HepG2 (cell line): ENCODE measurements around the gene TOR4A. TPM values are rescaled to one million over a fixed set of nuclear protein-coding genes. Genes with fewer than 3 reads are reported as not detected.

ENCODE experiments used
- BCLAF1 ChIP-seq: fragments of 450-650 bp; IDR thresholded peaks from 2 replicates; pipeline ENCODE4 v1.6.1; 2017; ENCODE audit warnings: mild to moderate bottlenecking
- DDIT3 ChIP-seq: sonication (generic); formaldehyde crosslinking; IDR thresholded peaks from 2 replicates; pipeline ENCODE4 v1.4.0; 2020; ENCODE audit warnings: mild to moderate bottlenecking, missing genetic modification reagents
- DZIP1 ChIP-seq: sonication (generic); formaldehyde crosslinking; IDR thresholded peaks from 2 replicates; pipeline ENCODE4 v1.5.0; 2020; ENCODE audit warnings: mild to moderate bottlenecking, missing genetic modification reagents
- E2F1 ChIP-seq: sonication (generic); formaldehyde crosslinking; IDR thresholded peaks from 2 replicates; pipeline ENCODE4 v1.5.0; 2020; ENCODE audit warnings: missing genetic modification reagents
- ELF1 ChIP-seq: sonication (generic); formaldehyde crosslinking; IDR thresholded peaks from 2 replicates; pipeline ENCODE4 v1.4.0; 2020; ENCODE audit warnings: missing genetic modification reagents
- MAFF ChIP-seq: IDR thresholded peaks from 2 replicates; pipeline ENCODE4 v1.6.1; 2011; ENCODE audit warnings: low read depth, low read length, improper control_type of control experiment
- NFKB2 ChIP-seq: sonication (generic); formaldehyde crosslinking; IDR thresholded peaks from 2 replicates; pipeline ENCODE4 v1.4.0; 2020; ENCODE audit warnings: missing genetic modification reagents, borderline replicate concordance
- PATZ1 ChIP-seq: sonication (generic); formaldehyde crosslinking; IDR thresholded peaks from 2 replicates; pipeline ENCODE4 v1.4.0; 2020; ENCODE audit warnings: missing genetic modification reagents
- PPARG ChIP-seq: conservative IDR thresholded peaks from 2 replicates; pipeline ENCODE4 v1.6.1; 2016; ENCODE audit warnings: missing biosample characterization, missing genetic modification reagents
- SMAD3 ChIP-seq: sonication (generic); formaldehyde crosslinking; IDR thresholded peaks from 2 replicates; pipeline ENCODE4 v1.4.0; 2020; ENCODE audit warnings: missing genetic modification reagents
- TAF1 ChIP-seq: sonication (generic); formaldehyde crosslinking; IDR thresholded peaks from 2 replicates; pipeline ENCODE4 v1.4.0; 2020; ENCODE audit warnings: missing genetic modification reagents
- TARDBP ChIP-seq: sonication (generic); formaldehyde crosslinking; IDR thresholded peaks from 2 replicates; pipeline ENCODE4 v1.8.0; 2022; ENCODE audit warnings: mild to moderate bottlenecking, missing genetic modification reagents
- TRIM24 ChIP-seq: sonication (generic); formaldehyde crosslinking; IDR thresholded peaks from 2 replicates; pipeline ENCODE4 v1.8.0; 2022; ENCODE audit warnings: mild to moderate bottlenecking, missing genetic modification reagents
- YY1 ChIP-seq: IDR thresholded peaks from 2 replicates; pipeline ENCODE4 v1.6.1; 2011; ENCODE audit warnings: low read length, low read depth, moderate library complexity, mild to moderate bottlenecking; ENCODE audit not compliant: insufficient read depth, insufficient replicate concordance
- ZFP41 ChIP-seq: sonication (generic); formaldehyde crosslinking; IDR thresholded peaks from 2 replicates; pipeline ENCODE4 v1.4.0; 2020; ENCODE audit warnings: mild to moderate bottlenecking, missing genetic modification reagents, borderline replicate concordance
- ZNF18 ChIP-seq: sonication (generic); formaldehyde crosslinking; IDR thresholded peaks from 2 replicates; pipeline ENCODE4 v1.8.0; 2022; ENCODE audit warnings: mild to moderate bottlenecking, missing genetic modification reagents; ENCODE audit not compliant: insufficient replicate concordance
- ZNF225 ChIP-seq: sonication (generic); formaldehyde crosslinking; IDR thresholded peaks from 2 replicates; pipeline ENCODE4 v1.4.0; 2020; ENCODE audit warnings: mild to moderate bottlenecking, missing genetic modification reagents
- ZNF891 ChIP-seq: sonication (generic); formaldehyde crosslinking; IDR thresholded peaks from 2 replicates; pipeline ENCODE4 v1.5.0; 2020; ENCODE audit warnings: mild to moderate bottlenecking, missing genetic modification reagents
- polyA plus RNA-seq, 8 experiments: library from polyadenylated mRNA; depleted of rRNA in 3 of 8; stranded (reverse) in 7 of 8; unstranded in 1 of 8; fragments of >200 nt; fragmentation: Illumina TruSeq in 4 of 8; extraction: Trizol in 4 of 8; gene quantifications; 2 replicates each; pipeline versions ENCODE4 v1.2.1 to v1.2.3, GENCODE V29; 2011 to 2016; ENCODE audit warnings: low read depth in 4 of 8, missing spikeins in 1 of 8, mixed read lengths in 1 of 8; ENCODE audit not compliant: insufficient read depth in 1 of 8
- total RNA-seq, 5 experiments: library from RNA; depleted of rRNA; stranded (reverse); fragments of >200 nt; fragmentation: Illumina TruSeq; extraction: Trizol; gene quantifications; 2 replicates each; pipeline ENCODE4 v1.2.3, GENCODE V29; 2016; ENCODE audit warnings: low read depth in 1 of 5

The TOR4A gene
- total and polyA plus RNA-seq, 2 of the 13 experiments (the other 11 are each of a cell fraction or from before 2014, with no cell fraction given), result 11.1 to 14.2 TPM

GRCh38 chr9:137253717-137254623 is 23.6 kb upstream of the TOR4A start (continued):
- TF ChIP-seq BCLAF1 (no peak), TARDBP (CRISPR knock-in tag) (peak; percentile 35; the same call in 1 of the 2 replicates), ELF1 (CRISPR knock-in tag) (no peak), ZNF225 (CRISPR knock-in tag) (no peak), MAFF (no peak), SMAD3 (CRISPR knock-in tag) (no peak), DDIT3 (CRISPR knock-in tag) (no peak), ZFP41 (CRISPR knock-in tag) (no peak), PATZ1 (no peak), DZIP1 (no peak), PPARG (CRISPR knock-in tag) (peak; percentile 48; the same call in 1 of the 2 replicates), YY1 (no peak), ZNF891 (CRISPR knock-in tag) (no peak), TRIM24 (no peak), ZNF18 (no peak), E2F1 (CRISPR knock-in tag) (no peak), NFKB2 (CRISPR knock-in tag) (no peak), TAF1 (no peak; the same call in 1 of the 2 replicates)
